GM13977 (cell line): ENCODE data around the gene GALNTL6.

ENCODE experiments used
- DNase-seq: peaks from one replicate; pipeline ENCODE4 v3.0.0; 2012; ENCODE audit warnings: low spot score
- CTCF ChIP-seq: IDR thresholded peaks from 2 replicates; pipeline ENCODE4 v1.5.1; 2012; ENCODE audit warnings: mild to moderate bottlenecking, control low read depth; ENCODE audit not compliant: insufficient read depth; ENCODE audit errors: extremely low read depth, missing control alignments
- in situ Hi-C: fragments of 300-500 bp; cut with MboI; formaldehyde crosslinking; loops from one replicate; pipeline ENCODE4 v1.12.0; 2022; ENCODE audit warnings: low sequenced_read_pairs, low pct_unique_long_range_greater_than_20kb, mixed read lengths, inconsistent platforms; ENCODE audit not compliant: unreplicated experiment

The GALNTL6 gene

GRCh38 chr4:171794528-171794927 lies 18.7 kb upstream of the GALNTL6 start:
- in situ Hi-C loops = no loop called here
- no peak for TF ChIP-seq CTCF

GRCh38 chr4:171809854-171810253 lies 3.4 kb upstream of the GALNTL6 start:
- no peak for DNase-seq
- no peak for TF ChIP-seq CTCF
- in situ Hi-C loops = no loop called here

More at GRCh38 chr4:171794528-171794927, 18.7 kb upstream of the GALNTL6 start:
- DNase-seq = no peak

GRCh38 chr4:171812333-171812664 lies 905 bp upstream of the GALNTL6 start:
- no peak for DNase-seq
- in situ Hi-C loops = no loop called here

GRCh38 chr4:171813526-171814250 lies 484 bp downstream of the GALNTL6 start:
- TF ChIP-seq CTCF = no peak
- DNase-seq = no peak
- in situ Hi-C loops = no loop called here

More at GRCh38 chr4:171812333-171812664, 905 bp upstream of the GALNTL6 start:
- TF ChIP-seq CTCF = no peak

GRCh38 chr4:171814545-171814944 lies 1.3 kb downstream of the GALNTL6 start:
- in situ Hi-C loops = no loop called here
- no peak for TF ChIP-seq CTCF

GRCh38 chr4:171817026-171817425 lies 3.8 kb downstream of the GALNTL6 start:
- DNase-seq = no peak
- TF ChIP-seq CTCF = no peak
- in situ Hi-C loops = no loop called here

More at GRCh38 chr4:171814545-171814944, 1.3 kb downstream of the GALNTL6 start:
- no peak for DNase-seq
